ENCODE results near the gene EIF3D. TPM values are rescaled to one million over a fixed set of nuclear protein-coding genes. Genes with fewer than 3 reads are reported as not detected.

Gene EIF3D
- total and polyA plus RNA-seq, 9 of the 15 experiments (the other 6 are each of a cell fraction or from before 2014, with no cell fraction given): 191 to 422 (median 279) TPM

DNA sequence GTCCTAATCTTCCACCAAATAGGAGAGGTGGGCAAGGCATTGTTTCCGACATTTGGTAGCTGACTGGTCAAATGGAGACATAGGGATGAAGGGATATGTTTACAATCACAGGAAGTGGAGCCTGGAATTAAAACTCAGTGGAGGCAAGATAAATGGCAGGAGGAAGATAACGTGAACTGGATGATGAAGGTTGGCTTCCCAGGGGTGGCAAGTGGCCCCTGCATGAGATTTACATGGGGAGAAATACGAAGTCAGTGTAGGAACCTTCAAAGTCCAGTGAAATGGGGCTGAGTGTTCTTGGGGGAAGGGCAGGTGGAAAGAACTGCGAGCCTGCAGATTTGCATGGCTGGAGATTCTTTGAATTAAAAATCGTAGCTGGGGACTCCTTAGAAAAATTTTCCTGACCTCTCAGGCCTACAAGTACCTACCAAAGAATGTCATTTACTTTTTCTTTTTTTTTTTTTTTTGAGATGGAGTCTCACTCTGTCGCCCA, 21.4 kb downstream of the EIF3D start:
- H3K79me2 ChIP-seq (ENCODE audit: control insufficient read depth, insufficient read depth, low read length): peaks cover 17% of the 10 kb centered on the region
- BruUV-seq (replicated peaks): TSS peak; percentile 95
- in situ Hi-C loops (cut with MboI) (no loop called here), intact Hi-C loops (cut with micrococcal nuclease) (loop anchor here (2.0 kb wide), 1 partner anchor 27 kb away; the partner anchor contains the start of gene TXN2)
- H4K20me1 ChIP-seq (replicated peaks; ENCODE audit: control insufficient read depth, insufficient read depth, low read length): no peaks in the 10 kb centered on the region
- H3K27me3 ChIP-seq (ENCODE audit: control insufficient read depth in 2 of 2, insufficient read depth in 2 of 2, low read length in 2 of 2): no peaks in the 10 kb centered on the region
- CTCF ChIA-PET (ENCODE audit: low intra/inter-chr PET ratio): no interaction called here
- POLR2A ChIA-PET: interaction anchor here (0.7 to 2.6 kb wide), 7 partner anchors 10 to 27 kb away, joined by 3 to 13 read pairs (median 4); no protein-coding TSS in a partner anchor
- H3K27ac ChIP-seq (ENCODE audit: extremely low read depth, low read depth, low read length): peak overlapping the region; percentile 66
- H3K4me3 ChIP-seq: no peak overlapping the region
- DNase-seq (ENCODE audit: extremely low read depth in 1 of 4, low spot score in 3 of 4): no peak
- no peaks in the 10 kb centered on the region for H3K9me1 ChIP-seq (ENCODE audit: control insufficient read depth, insufficient read depth, low read length)
- H2AFZ ChIP-seq (ENCODE audit: low read depth, low read length): peak overlapping the region; percentile 82
- no peaks in the 10 kb centered on the region for H3K9me3 ChIP-seq (replicated peaks; ENCODE audit: control insufficient read depth, insufficient read depth, low read depth, low read length)
- H3K4me1 ChIP-seq (replicated peaks in 1 of 2; ENCODE audit: control insufficient read depth in 2 of 2, insufficient read depth in 2 of 2, low read length in 2 of 2): peaks cover 19 to 31% of the 10 kb centered on the region in 2 experiments
- 59% methylated on average over 5 of the region's 6 CpGs for WGBS (ENCODE audit: insufficient coverage, low coverage, missing lambda C conversion rate)
- H3K4me2 ChIP-seq (ENCODE audit: insufficient read depth, low read length): peak overlapping the region; percentile 42
- H3K36me3 ChIP-seq (ENCODE audit: control insufficient read depth, insufficient read depth, low read length): peaks cover 49% of the 10 kb centered on the region
- no peak for FAIRE-seq
- TF ChIP-seq TSC22D4 (tag; IDR thresholded peaks at IDR 0.05): no peak
- TF ChIP-seq EZH2 (IDR thresholded peaks at IDR 0.05; ENCODE audit: borderline replicate concordance, low read depth, low read length): no peak
- TF ChIP-seq, protein P1, sequence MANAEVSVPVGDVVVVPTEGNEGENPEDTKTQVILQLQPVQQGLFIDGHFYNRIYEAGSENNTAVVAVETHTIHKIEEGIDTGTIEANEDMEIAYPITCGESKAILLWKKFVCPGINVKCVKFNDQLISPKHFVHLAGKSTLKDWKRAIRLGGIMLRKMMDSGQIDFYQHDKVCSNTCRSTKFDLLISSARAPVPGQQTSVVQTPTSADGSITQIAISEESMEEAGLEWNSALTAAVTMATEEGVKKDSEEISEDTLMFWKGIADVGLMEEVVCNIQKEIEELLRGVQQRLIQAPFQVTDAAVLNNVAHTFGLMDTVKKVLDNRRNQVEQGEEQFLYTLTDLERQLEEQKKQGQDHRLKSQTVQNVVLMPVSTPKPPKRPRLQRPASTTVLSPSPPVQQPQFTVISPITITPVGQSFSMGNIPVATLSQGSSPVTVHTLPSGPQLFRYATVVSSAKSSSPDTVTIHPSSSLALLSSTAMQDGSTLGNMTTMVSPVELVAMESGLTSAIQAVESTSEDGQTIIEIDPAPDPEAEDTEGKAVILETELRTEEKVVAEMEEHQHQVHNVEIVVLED (CRISPR knock-in tag; IDR thresholded peaks at IDR 0.05): no peak
- 0 out of 2 replicates have a peak, but pooled peaks have one; percentile 6 for TF ChIP-seq ARID1B (IDR thresholded peaks at IDR 0.05)
- no peak for TF ChIP-seq ZNF75A (CRISPR knock-in tag; IDR thresholded peaks at IDR 0.05)
- no peak for ATAC-seq
- peak overlapping the region; percentile 45 to 76; a peak in 3 of 4 replicates for H3K9ac ChIP-seq (ENCODE audit: insufficient read depth in 1 of 2, low read depth in 2 of 2, low read length in 2 of 2)

All from K562 (cell line).